HEK293 (cell line): Measurements from ENCODE around the gene LACRT.
A peak's percentile ranks its signal among the peaks of the same experiment; 100 is the strongest.

ENCODE experiments used
- CTCF ChIA-PET: fragments of 350-600 bp; formaldehyde crosslinking; extraction: SDS; loops from one replicate; lab custom pipeline; 2021; ENCODE audit warnings: antibody characterized with exemption; lab: Yijun Ruan, JAX
- POLR2A ChIA-PET: fragments of 300-600 bp; formaldehyde crosslinking; extraction: SDS; loops from one replicate; lab custom pipeline; 2020; ENCODE audit warnings: antibody characterized with exemption, inconsistent platforms; lab: Yijun Ruan, JAX
- H3K27ac ChIP-seq: fragments of 200-500 bp; sonication (Bioruptor generic); 2 replicates; pipeline ENCODE4 v1.5.1; 2014; ENCODE audit warnings: low read depth, low read length, control low read depth, inconsistent platforms; ENCODE audit errors: extremely low read depth
- H3K36me3 ChIP-seq, 2 experiments: fragments of 200-500 bp in 1 of 2; sonication (Bioruptor generic) in 1 of 2; 1 replicate in 1 of 2; 2 replicates in 1 of 2; pipeline ENCODE4 v1.5.1; 2014 to 2017; ENCODE audit warnings: inconsistent platforms in 2 of 2, low read length in 2 of 2; ENCODE audit not compliant: control insufficient read depth in 2 of 2, insufficient read depth in 1 of 2
- H3K4me1 ChIP-seq: fragments of 200-500 bp; sonication (Bioruptor generic); 2 replicates; pipeline ENCODE4 v1.5.1; 2014; ENCODE audit warnings: mild to moderate bottlenecking, low read length, inconsistent platforms; ENCODE audit not compliant: control insufficient read depth, insufficient read depth
- H3K4me3 ChIP-seq: 2 replicates; pipeline ENCODE4 v1.5.1; 2011; ENCODE audit warnings: low read depth, mild to moderate bottlenecking, control low read depth, low read length, moderate library complexity
- H3K9me3 ChIP-seq: fragments of 200-500 bp; sonication (Bioruptor generic); 2 replicates; pipeline ENCODE4 v1.5.1; 2014; ENCODE audit warnings: low read depth, low read length, inconsistent platforms; ENCODE audit not compliant: control insufficient read depth, insufficient read depth
- HOXC10 ChIP-seq: sonication (generic); formaldehyde crosslinking; IDR thresholded peaks from 2 replicates; pipeline ENCODE4 v1.8.1; 2023; ENCODE audit warnings: mild to moderate bottlenecking, missing genetic modification reagents
- KLF10 ChIP-seq: fragments of 450-650 bp; IDR thresholded peaks from 2 replicates; pipeline ENCODE4 v1.5.1; 2018; ENCODE audit warnings: missing biosample characterization, mild to moderate bottlenecking, missing genetic modification characterization
- KLF7 ChIP-seq: fragments of 450-650 bp; formaldehyde crosslinking; IDR thresholded peaks from 2 replicates; pipeline ENCODE4 v1.5.1; 2016; ENCODE audit warnings: missing biosample characterization, missing genetic modification characterization, borderline replicate concordance
- KLF8 ChIP-seq: fragments of 450-650 bp; formaldehyde crosslinking; IDR thresholded peaks from 2 replicates; pipeline ENCODE4 v1.5.1; 2016; ENCODE audit warnings: missing biosample characterization, missing genetic modification characterization
- MYNN ChIP-seq: fragments of 450-650 bp; formaldehyde crosslinking; IDR thresholded peaks from 2 replicates; pipeline ENCODE4 v1.5.1; 2016; ENCODE audit warnings: missing biosample characterization, missing genetic modification characterization, borderline replicate concordance
- SCRT1 ChIP-seq: fragments of 450-650 bp; formaldehyde crosslinking; IDR thresholded peaks from 2 replicates; pipeline ENCODE4 v1.5.1; 2016; ENCODE audit warnings: missing biosample characterization, missing genetic modification characterization, borderline replicate concordance
- TRIM28 ChIP-seq: IDR thresholded peaks from 2 replicates; pipeline ENCODE4 v1.6.1; 2011; ENCODE audit warnings: low read length, control low read depth, borderline replicate concordance
- ZNF174 ChIP-seq: fragments of 450-650 bp; formaldehyde crosslinking; IDR thresholded peaks from 2 replicates; pipeline ENCODE4 v1.5.0; 2017; ENCODE audit warnings: missing biosample characterization, mild to moderate bottlenecking, missing genetic modification characterization
- ZNF184 ChIP-seq: fragments of 450-650 bp; IDR thresholded peaks from 2 replicates; pipeline ENCODE4 v1.5.1; 2018; ENCODE audit warnings: missing biosample characterization, mild to moderate bottlenecking, missing genetic modification characterization
- ZNF211 ChIP-seq: fragments of 450-650 bp; formaldehyde crosslinking; IDR thresholded peaks from 2 replicates; pipeline ENCODE4 v1.5.1; 2016; ENCODE audit warnings: low read depth, missing biosample characterization, missing genetic modification characterization
- ZNF302 ChIP-seq: fragments of 450-650 bp; formaldehyde crosslinking; IDR thresholded peaks from 2 replicates; pipeline ENCODE4 v1.5.1; 2016; ENCODE audit warnings: missing biosample characterization, missing genetic modification characterization, low read depth
- ZNF391 ChIP-seq: fragments of 450-650 bp; formaldehyde crosslinking; IDR thresholded peaks from 2 replicates; pipeline ENCODE4 v1.5.1; 2016; ENCODE audit warnings: low read depth, missing biosample characterization, missing genetic modification characterization, borderline replicate concordance
- ZNF560 ChIP-seq: fragments of 450-650 bp; formaldehyde crosslinking; IDR thresholded peaks from 2 replicates; pipeline ENCODE4 v1.5.1; 2017; ENCODE audit warnings: missing biosample characterization, missing genetic modification characterization, borderline replicate concordance
- ZNF571 ChIP-seq: fragments of 450-650 bp; formaldehyde crosslinking; IDR thresholded peaks from 2 replicates; pipeline ENCODE4 v1.5.0; 2017; ENCODE audit warnings: missing biosample characterization, missing genetic modification characterization
- ZNF664 ChIP-seq: fragments of 450-650 bp; formaldehyde crosslinking; IDR thresholded peaks from 2 replicates; pipeline ENCODE4 v1.5.1; 2016; ENCODE audit warnings: missing biosample characterization, missing genetic modification characterization
- TF ChIP-seq, protein P1 (sequence below): fragments of 450-650 bp; formaldehyde crosslinking; conservative IDR thresholded peaks from 2 replicates; pipeline ENCODE4 v1.5.1; 2016; ENCODE audit warnings: low read depth, missing biosample characterization, missing genetic modification characterization
- TF ChIP-seq, protein P2 (sequence below): fragments of 450-650 bp; formaldehyde crosslinking; IDR thresholded peaks from 2 replicates; pipeline ENCODE4 v1.5.1; 2017; ENCODE audit warnings: missing biosample characterization, missing genetic modification characterization
- TF ChIP-seq, protein P3 (sequence below): fragments of 450-650 bp; formaldehyde crosslinking; IDR thresholded peaks from 2 replicates; pipeline ENCODE4 v1.5.1; 2016; ENCODE audit warnings: missing biosample characterization, missing genetic modification characterization
- TF ChIP-seq, protein P4 (sequence below): fragments of 450-650 bp; formaldehyde crosslinking; IDR thresholded peaks from 2 replicates; pipeline ENCODE4 v1.5.1; 2016; ENCODE audit warnings: missing biosample characterization, missing genetic modification characterization, borderline replicate concordance

LACRT gene

DNA sequence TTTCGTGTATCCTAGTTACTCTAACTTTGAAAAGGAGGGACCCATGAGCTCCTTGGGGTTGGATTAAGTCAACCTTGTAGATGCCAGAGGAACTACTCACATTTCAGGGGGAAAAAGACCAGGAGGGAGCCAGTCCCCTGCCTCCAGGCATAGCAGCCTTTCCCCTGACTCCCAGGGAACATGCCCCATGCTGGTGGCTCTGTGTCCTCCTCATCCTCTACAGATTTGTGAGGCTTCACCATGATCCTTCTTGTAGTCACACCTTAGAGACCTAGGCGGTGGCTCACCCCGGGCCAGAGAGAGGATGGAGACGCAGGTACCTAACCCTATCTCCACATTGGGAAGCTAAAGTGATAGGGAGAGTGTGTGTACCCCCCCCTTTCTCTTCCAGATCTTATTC lies 30.3 kb downstream of the LACRT start (continued):
- TF ChIP-seq TRIM28: no peak

DNA sequence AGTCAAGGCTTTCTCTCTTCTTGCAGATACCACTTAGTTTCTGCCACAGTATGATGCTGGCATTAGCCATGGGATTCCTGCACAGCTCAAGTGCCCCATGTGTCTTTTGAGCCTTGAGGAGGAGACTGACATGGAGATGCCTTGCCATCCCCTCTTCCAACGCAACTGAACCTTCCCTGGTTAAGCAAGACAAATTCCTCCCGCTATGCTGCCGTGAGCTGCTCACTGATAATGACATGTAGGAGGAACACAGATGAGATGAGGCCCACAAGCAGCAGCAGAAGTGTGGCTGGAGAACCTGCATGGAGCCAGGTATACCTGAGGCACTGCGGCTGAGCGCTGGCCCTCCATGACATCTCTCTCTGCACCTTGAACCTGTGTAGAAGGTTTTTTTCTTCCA lies 30.8 kb downstream of the LACRT start:
- Histone ChIP-seq H3K9me3 (no peaks in the 10 kb centered on the region), H3K36me3 (no peaks in the 10 kb centered on the region), H3K4me3 (no peak overlapping the region), H3K27ac (no peak overlapping the region), H3K4me1 (no peaks in the 10 kb centered on the region)
- ChIA-PET POLR2A (no interaction called here), CTCF (interaction anchor here (0.6 to 5.6 kb wide), 16 partner anchors 8 to 355 kb away, joined by 3 to 26 read pairs (median 4); no protein-coding TSS in a partner anchor)
- TF ChIP-seq ZNF302 (no peak), ZNF391 (tag by site-specific recombination) (no peak), KLF7 (no peak), ZNF571 (tag by site-specific recombination) (no peak), ZNF174 (tag by site-specific recombination) (no peak)

DNA sequence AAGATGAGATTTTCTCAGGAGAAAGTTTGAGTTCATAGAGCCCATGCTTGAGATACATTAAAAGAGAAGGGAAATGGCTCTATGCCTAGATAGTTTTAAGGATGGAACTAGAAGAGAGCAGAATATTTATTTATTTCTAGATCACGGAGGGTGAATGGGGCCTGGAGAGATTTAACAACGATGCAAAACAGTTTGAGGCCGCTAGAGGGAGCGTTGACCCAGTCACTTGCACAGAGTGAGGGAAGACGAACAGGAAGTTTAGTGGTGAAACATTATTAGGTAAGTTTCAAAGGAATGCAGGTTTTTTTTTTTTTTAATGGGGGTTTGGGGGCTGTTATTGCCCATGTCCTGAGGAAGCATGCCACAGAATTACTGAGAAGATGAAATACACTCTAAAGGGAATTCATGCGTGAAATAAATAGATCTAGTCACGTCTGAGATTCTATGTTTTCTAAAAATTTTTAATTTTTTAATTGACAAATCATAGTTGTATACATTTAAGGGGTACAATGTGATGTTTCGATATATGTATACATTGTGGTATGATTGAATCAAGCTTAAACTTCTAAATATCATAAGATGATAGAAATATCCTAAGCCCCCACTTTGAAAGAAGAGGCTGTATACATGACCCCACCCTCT lies 31.4 kb downstream of the LACRT start:
- no peak overlapping the region for H3K4me3 ChIP-seq
- no peak overlapping the region for H3K27ac ChIP-seq
- H3K4me1 ChIP-seq: no peaks in the 10 kb centered on the region
- CTCF ChIA-PET: interaction anchor here (0.6 to 5.6 kb wide), 17 partner anchors 8 to 98 kb away, joined by 3 to 26 read pairs (median 5); no protein-coding TSS in a partner anchor
- H3K9me3 ChIP-seq: no peaks in the 10 kb centered on the region
- POLR2A ChIA-PET: no interaction called here
- H3K36me3 ChIP-seq: no peaks in the 10 kb centered on the region
- TF ChIP-seq ZNF560 (tag by site-specific recombination) (no peak), HOXC10 (CRISPR knock-in tag) (no peak), MYNN (no peak), ZNF184 (no peak), KLF10 (no peak), ZNF211 (no peak), SCRT1 (tag by site-specific recombination) (no peak), ZNF664 (tag by site-specific recombination) (no peak), KLF8 (peak; percentile 32; the same call in 1 of the 2 replicates)
- TF ChIP-seq, protein P1, sequence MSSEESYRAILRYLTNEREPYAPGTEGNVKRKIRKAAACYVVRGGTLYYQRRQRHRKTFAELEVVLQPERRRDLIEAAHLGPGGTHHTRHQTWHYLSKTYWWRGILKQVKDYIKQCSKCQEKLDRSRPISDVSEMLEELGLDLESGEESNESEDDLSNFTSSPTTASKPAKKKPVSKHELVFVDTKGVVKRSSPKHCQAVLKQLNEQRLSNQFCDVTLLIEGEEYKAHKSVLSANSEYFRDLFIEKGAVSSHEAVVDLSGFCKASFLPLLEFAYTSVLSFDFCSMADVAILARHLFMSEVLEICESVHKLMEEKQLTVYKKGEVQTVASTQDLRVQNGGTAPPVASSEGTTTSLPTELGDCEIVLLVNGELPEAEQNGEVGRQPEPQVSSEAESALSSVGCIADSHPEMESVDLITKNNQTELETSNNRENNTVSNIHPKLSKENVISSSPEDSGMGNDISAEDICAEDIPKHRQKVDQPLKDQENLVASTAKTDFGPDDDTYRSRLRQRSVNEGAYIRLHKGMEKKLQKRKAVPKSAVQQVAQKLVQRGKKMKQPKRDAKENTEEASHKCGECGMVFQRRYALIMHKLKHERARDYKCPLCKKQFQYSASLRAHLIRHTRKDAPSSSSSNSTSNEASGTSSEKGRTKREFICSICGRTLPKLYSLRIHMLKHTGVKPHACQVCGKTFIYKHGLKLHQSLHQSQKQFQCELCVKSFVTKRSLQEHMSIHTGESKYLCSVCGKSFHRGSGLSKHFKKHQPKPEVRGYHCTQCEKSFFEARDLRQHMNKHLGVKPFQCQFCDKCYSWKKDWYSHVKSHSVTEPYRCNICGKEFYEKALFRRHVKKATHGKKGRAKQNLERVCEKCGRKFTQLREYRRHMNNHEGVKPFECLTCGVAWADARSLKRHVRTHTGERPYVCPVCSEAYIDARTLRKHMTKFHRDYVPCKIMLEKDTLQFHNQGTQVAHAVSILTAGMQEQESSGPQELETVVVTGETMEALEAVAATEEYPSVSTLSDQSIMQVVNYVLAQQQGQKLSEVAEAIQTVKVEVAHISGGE: no peak
- TF ChIP-seq, protein P2, sequence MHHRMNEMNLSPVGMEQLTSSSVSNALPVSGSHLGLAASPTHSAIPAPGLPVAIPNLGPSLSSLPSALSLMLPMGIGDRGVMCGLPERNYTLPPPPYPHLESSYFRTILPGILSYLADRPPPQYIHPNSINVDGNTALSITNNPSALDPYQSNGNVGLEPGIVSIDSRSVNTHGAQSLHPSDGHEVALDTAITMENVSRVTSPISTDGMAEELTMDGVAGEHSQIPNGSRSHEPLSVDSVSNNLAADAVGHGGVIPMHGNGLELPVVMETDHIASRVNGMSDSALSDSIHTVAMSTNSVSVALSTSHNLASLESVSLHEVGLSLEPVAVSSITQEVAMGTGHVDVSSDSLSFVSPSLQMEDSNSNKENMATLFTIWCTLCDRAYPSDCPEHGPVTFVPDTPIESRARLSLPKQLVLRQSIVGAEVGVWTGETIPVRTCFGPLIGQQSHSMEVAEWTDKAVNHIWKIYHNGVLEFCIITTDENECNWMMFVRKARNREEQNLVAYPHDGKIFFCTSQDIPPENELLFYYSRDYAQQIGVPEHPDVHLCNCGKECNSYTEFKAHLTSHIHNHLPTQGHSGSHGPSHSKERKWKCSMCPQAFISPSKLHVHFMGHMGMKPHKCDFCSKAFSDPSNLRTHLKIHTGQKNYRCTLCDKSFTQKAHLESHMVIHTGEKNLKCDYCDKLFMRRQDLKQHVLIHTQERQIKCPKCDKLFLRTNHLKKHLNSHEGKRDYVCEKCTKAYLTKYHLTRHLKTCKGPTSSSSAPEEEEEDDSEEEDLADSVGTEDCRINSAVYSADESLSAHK (tag by site-specific recombination): 0 out of 2 replicates have a peak, but pooled peaks have one; percentile 10
- TF ChIP-seq, protein P3, sequence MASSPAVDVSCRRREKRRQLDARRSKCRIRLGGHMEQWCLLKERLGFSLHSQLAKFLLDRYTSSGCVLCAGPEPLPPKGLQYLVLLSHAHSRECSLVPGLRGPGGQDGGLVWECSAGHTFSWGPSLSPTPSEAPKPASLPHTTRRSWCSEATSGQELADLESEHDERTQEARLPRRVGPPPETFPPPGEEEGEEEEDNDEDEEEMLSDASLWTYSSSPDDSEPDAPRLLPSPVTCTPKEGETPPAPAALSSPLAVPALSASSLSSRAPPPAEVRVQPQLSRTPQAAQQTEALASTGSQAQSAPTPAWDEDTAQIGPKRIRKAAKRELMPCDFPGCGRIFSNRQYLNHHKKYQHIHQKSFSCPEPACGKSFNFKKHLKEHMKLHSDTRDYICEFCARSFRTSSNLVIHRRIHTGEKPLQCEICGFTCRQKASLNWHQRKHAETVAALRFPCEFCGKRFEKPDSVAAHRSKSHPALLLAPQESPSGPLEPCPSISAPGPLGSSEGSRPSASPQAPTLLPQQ: 0 out of 2 replicates have a peak, but pooled peaks have one; percentile 43
- TF ChIP-seq, protein P4, sequence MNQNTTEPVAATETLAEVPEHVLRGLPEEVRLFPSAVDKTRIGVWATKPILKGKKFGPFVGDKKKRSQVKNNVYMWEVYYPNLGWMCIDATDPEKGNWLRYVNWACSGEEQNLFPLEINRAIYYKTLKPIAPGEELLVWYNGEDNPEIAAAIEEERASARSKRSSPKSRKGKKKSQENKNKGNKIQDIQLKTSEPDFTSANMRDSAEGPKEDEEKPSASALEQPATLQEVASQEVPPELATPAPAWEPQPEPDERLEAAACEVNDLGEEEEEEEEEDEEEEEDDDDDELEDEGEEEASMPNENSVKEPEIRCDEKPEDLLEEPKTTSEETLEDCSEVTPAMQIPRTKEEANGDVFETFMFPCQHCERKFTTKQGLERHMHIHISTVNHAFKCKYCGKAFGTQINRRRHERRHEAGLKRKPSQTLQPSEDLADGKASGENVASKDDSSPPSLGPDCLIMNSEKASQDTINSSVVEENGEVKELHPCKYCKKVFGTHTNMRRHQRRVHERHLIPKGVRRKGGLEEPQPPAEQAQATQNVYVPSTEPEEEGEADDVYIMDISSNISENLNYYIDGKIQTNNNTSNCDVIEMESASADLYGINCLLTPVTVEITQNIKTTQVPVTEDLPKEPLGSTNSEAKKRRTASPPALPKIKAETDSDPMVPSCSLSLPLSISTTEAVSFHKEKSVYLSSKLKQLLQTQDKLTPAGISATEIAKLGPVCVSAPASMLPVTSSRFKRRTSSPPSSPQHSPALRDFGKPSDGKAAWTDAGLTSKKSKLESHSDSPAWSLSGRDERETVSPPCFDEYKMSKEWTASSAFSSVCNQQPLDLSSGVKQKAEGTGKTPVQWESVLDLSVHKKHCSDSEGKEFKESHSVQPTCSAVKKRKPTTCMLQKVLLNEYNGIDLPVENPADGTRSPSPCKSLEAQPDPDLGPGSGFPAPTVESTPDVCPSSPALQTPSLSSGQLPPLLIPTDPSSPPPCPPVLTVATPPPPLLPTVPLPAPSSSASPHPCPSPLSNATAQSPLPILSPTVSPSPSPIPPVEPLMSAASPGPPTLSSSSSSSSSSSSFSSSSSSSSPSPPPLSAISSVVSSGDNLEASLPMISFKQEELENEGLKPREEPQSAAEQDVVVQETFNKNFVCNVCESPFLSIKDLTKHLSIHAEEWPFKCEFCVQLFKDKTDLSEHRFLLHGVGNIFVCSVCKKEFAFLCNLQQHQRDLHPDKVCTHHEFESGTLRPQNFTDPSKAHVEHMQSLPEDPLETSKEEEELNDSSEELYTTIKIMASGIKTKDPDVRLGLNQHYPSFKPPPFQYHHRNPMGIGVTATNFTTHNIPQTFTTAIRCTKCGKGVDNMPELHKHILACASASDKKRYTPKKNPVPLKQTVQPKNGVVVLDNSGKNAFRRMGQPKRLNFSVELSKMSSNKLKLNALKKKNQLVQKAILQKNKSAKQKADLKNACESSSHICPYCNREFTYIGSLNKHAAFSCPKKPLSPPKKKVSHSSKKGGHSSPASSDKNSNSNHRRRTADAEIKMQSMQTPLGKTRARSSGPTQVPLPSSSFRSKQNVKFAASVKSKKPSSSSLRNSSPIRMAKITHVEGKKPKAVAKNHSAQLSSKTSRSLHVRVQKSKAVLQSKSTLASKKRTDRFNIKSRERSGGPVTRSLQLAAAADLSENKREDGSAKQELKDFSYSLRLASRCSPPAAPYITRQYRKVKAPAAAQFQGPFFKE (tag by site-specific recombination): no peak
